ENCODE results near the gene PLCXD1. TPM values are rescaled to one million over a fixed set of nuclear protein-coding genes. Genes with fewer than 3 reads are reported as not detected.
"Not testable (repeated sequence)": the region's sequence is repeated elsewhere in the genome, so short reads cannot be mapped to it uniquely, and the experiment has no call there.

The PLCXD1 gene
- total and polyA plus RNA-seq, 9 donors: 10.7 to 20.1 (median 19.0) TPM

DNA sequence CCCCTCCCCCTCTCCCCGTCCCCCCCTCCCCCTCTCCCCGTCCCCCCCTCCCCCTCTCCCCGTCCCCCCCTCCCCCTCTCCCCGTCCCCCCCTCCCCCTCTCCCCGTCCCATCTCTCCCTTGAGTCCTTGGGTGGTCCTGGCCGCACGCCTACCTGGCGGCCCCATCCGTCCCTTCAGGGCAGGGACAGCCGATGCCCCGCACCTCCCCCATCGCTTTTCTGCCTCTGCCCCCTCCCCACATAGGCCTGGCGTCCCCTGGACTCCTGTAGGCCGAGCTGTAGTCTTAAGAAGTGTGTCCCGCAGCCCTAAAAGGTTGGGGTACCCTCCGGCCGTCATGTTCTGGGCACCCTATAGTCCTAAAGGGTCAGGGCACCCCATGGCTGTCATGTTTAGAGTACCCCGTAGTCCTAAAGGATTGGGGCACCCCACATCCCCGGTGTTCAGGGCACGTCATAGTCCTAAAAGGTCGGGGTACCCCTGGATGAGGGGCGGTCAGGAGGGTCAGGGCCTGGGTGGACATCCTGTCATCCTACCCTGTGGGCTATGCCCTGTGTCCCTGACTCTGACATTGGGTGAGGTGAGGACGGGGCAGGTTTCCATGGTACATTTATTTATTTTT lies 48.2 kb downstream of the PLCXD1 start:
- DNase-seq: no peak
- Histone ChIP-seq H3K36me3 (ENCODE audit: control insufficient read depth, insufficient read depth, low read length) (peaks cover 17% of the 10 kb centered on the region), H3K4me1 (ENCODE audit: control insufficient read depth, insufficient read depth, low read length) (peaks cover 11% of the 10 kb centered on the region), H3K4me3 (ENCODE audit: low read length) (no peak overlapping the region), H3K9me3 (replicated peaks; ENCODE audit: control insufficient read depth, low read depth, low read length) (peaks cover under 1% of the 10 kb centered on the region), H3K27ac (ENCODE audit: low read length) (no peak overlapping the region), H3K27me3 (ENCODE audit: control insufficient read depth, insufficient read depth, low read length) (peaks cover 16% of the 10 kb centered on the region)
- WGBS (ENCODE audit: insufficient coverage): 68% methylated on average over 5 of the region's 23 CpGs

DNA sequence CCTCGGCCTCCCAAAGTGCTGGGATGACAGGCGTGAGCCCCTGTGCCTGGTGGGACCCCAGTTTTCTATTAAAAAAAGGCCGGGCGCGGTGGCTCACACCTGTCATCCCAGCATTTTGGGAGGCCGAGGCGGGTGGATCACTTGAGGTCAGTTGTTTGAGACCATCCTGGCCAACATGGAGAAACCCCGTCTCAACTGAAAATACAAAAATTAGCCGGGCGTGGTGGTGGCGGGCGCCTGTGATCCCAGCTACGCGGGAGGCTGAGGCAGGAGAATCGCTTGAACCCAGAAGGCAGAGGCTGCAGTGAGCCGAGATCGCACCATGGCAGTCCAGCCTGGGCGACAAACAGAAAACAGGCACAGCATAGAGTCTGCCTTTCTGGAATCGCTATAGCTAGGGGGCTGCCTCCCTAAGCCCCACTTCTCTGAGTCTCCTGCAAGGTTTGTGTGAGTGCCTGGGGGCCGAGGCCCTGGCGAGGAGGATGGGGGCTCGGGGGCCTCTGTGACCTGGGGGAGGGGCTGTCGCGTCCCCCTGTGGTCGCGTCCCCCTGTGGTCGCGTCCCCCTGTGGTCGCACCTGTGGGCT lies 49.1 kb downstream of the PLCXD1 start:
- not testable (repeated sequence) for H3K9me3 ChIP-seq (replicated peaks; ENCODE audit: control insufficient read depth, low read depth, low read length); H3K27ac ChIP-seq (ENCODE audit: low read length); DNase-seq; H3K4me3 ChIP-seq (ENCODE audit: low read length)
- H3K27me3 ChIP-seq (ENCODE audit: control insufficient read depth, insufficient read depth, low read length): peaks cover 16% of the 10 kb centered on the region
- H3K4me1 ChIP-seq (ENCODE audit: control insufficient read depth, insufficient read depth, low read length): peaks cover 11% of the 10 kb centered on the region
- H3K36me3 ChIP-seq (ENCODE audit: control insufficient read depth, insufficient read depth, low read length): peaks cover 24% of the 10 kb centered on the region
- 78% methylated on average over 28 of the region's 29 CpGs for WGBS (ENCODE audit: insufficient coverage)

DNA sequence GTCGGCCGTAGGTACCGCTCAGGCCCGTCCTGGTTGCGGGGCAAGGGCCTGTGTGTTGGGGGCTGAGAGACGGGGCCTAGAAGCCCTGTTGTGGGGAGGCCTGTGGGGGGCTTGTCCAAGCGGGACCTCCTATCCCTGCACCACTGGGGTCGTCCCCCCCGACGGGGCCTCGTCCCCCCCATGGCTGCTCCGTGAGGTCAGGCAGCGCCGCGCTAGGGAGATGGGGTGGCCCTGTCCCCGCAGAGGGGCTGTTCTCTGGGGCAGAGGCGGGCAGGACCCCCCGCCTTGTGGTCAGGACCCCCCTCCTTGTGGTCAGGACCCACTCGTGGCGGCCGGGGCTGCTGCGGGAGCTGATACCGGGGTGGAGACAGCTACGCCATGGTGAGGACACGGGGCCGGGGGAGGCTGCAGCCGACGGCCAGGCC lies 49.6 kb downstream of the PLCXD1 start:
- Histone ChIP-seq H3K4me1 (ENCODE audit: control insufficient read depth, insufficient read depth, low read length) (peaks cover 11% of the 10 kb centered on the region), H3K36me3 (ENCODE audit: control insufficient read depth, insufficient read depth, low read length) (peaks cover 29% of the 10 kb centered on the region), H3K27me3 (ENCODE audit: control insufficient read depth, insufficient read depth, low read length) (peaks cover 16% of the 10 kb centered on the region), H3K9me3 (replicated peaks; ENCODE audit: control insufficient read depth, low read depth, low read length) (peaks cover 13% of the 10 kb centered on the region), H3K27ac (ENCODE audit: low read length) (no peak overlapping the region), H3K4me3 (ENCODE audit: low read length) (no peak overlapping the region)
- 14% methylated on average over 10 of the region's 28 CpGs for WGBS (ENCODE audit: insufficient coverage)
- DNase-seq: no peak

DNA sequence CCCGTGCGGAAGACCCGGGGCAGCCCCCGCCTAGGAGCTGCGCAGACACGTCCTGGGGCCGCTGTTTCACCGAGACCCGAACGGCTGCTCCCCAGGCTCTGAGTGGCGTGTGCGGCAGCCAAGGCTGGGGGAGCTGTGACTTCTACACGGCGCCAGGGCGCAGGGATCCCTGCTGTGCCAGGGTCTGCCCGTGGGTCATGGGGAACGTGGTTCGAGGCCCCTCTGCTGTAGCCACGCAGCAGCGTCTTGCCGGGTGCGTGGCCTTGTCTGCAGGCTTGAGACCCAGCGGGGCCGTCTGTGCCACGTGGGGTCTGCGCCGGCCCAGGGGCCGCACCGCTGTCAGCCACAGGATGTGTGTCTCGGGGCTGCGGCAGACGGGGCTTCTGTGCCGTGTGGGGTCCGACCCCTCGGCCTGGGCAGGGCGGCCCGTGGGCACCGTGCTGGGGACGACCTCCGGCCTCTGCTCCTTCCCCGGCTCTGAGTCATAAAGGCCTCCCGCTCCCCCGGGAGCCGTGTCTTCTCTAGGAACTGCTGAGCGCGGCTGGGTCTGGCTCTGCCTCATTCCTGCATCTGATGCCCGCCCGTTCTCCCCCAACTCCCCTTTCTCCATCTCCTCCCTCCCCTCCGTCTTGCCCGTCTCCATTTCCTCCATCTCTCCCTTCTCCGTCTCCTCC lies 50.1 kb downstream of the PLCXD1 start:
- 12% methylated on average over 51 of the region's 51 CpGs for WGBS (ENCODE audit: insufficient coverage)
- Histone ChIP-seq H3K27me3 (ENCODE audit: control insufficient read depth, insufficient read depth, low read length) (peaks cover 16% of the 10 kb centered on the region), H3K9me3 (replicated peaks; ENCODE audit: control insufficient read depth, low read depth, low read length) (peaks cover 15% of the 10 kb centered on the region), H3K27ac (ENCODE audit: low read length) (no peak overlapping the region), H3K36me3 (ENCODE audit: control insufficient read depth, insufficient read depth, low read length) (peaks cover 35% of the 10 kb centered on the region), H3K4me3 (ENCODE audit: low read length) (no peak overlapping the region), H3K4me1 (ENCODE audit: control insufficient read depth, insufficient read depth, low read length) (peaks cover 11% of the 10 kb centered on the region)
- DNase-seq: peak; percentile 34

DNA sequence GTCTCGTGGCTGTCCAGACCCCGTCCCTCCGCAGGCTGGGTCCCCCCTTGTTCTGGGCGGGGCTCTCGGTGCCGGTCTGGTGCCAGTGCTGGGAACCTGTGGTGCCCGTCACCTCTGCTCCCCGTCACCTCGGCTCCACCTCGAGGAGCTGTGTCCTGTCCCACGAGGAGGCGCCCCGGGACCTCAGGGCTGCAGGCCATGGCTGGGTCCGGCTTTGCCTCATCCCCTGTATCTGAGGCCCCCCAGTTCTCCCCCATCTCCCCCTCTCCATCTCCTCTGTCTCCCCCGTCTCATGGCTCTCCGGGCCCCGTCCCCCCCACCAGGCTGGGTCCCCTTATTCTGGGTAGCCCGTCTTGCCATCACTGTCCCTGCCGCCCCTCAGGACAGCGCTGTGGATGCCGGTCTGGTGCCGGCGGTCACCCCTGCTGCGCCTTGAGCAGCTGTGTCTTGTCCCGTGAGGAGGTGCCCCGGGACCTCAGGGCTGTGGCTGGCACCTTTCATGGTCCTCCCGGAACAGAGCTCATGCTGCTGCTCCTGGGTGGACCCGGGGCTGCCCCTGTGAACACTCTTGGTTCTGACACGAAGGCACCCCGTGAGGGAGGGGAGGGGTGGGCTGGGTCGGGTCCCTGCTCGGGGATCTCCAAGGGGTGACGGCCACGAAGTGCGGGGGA lies 50.8 kb downstream of the PLCXD1 start:
- no peak overlapping the region for H3K27ac ChIP-seq (ENCODE audit: low read length)
- H3K36me3 ChIP-seq (ENCODE audit: control insufficient read depth, insufficient read depth, low read length): peaks cover 40% of the 10 kb centered on the region
- 54% methylated on average over 31 of the region's 35 CpGs for WGBS (ENCODE audit: insufficient coverage)
- peaks cover 17% of the 10 kb centered on the region for H3K9me3 ChIP-seq (replicated peaks; ENCODE audit: control insufficient read depth, low read depth, low read length)
- H3K4me3 ChIP-seq (ENCODE audit: low read length): no peak overlapping the region
- no peak for DNase-seq
- H3K4me1 ChIP-seq (ENCODE audit: control insufficient read depth, insufficient read depth, low read length): peaks cover 11% of the 10 kb centered on the region
- H3K27me3 ChIP-seq (ENCODE audit: control insufficient read depth, insufficient read depth, low read length): peaks cover 16% of the 10 kb centered on the region

DNA sequence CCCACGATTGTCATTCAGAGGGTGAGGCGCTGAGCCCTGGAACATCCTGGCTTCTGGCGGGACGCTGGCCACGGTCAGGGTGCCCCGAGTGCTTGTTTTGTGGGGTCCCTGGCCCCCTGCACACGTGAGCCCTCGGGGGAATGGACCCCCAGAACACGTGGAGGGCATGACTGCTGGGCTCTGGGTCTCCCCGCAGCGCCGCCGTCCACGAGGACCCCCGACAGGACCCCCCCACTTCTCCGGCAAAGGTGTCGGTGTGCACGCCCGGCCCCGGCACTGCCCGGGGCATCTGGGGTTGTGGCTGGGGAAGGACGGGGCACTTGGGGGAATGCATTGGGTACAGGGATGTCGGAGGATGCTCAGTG lies 51.3 kb downstream of the PLCXD1 start:
- Histone ChIP-seq H3K4me1 (ENCODE audit: control insufficient read depth, insufficient read depth, low read length) (peaks cover 11% of the 10 kb centered on the region), H3K4me3 (ENCODE audit: low read length) (no peak overlapping the region), H3K9me3 (replicated peaks; ENCODE audit: control insufficient read depth, low read depth, low read length) (peaks cover 17% of the 10 kb centered on the region), H3K36me3 (ENCODE audit: control insufficient read depth, insufficient read depth, low read length) (peaks cover 43% of the 10 kb centered on the region), H3K27ac (ENCODE audit: low read length) (no peak overlapping the region), H3K27me3 (ENCODE audit: control insufficient read depth, insufficient read depth, low read length) (peaks cover 16% of the 10 kb centered on the region)
- WGBS (ENCODE audit: insufficient coverage): 90% methylated on average over 22 of the region's 23 CpGs
- DNase-seq: no peak

DNA sequence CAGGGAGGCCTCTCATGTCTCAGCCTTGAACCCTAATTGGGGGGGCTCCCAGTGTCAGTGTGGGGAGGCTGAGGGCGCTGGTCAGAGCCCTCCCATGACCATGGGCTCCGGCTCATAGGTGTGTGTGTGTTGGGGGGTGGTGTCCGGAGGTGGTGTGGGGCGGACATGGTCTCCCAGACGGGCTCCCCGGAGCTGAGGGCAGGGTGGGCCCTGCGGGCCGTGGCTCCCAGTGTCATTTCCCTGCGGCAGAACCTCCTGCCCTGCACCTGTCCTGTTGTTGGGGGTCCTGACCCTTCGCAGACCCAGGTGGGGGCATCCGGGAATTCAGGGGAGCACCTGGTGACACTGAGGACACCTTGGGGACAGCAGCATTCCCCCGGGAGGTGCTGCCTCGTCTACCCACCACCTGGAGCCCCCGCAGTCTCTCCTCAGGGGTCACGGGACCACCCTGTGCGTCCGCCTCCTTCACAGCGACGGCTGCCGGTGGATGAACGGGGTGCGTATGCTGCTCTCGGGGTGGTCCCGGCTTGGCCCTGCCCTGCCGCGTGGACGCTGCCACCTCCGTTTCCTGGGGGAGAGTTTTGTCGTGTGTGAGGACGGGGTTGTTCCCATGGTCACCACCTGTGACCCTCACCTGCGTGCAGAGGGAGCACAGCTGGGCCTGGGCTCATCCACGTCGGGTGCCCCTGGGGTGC lies 51.9 kb downstream of the PLCXD1 start:
- Histone ChIP-seq H3K9me3 (replicated peaks; ENCODE audit: control insufficient read depth, low read depth, low read length) (peaks cover 22% of the 10 kb centered on the region), H3K36me3 (ENCODE audit: control insufficient read depth, insufficient read depth, low read length) (peaks cover 49% of the 10 kb centered on the region)
- WGBS (ENCODE audit: insufficient coverage): 93% methylated on average over 31 of the region's 33 CpGs

DNA sequence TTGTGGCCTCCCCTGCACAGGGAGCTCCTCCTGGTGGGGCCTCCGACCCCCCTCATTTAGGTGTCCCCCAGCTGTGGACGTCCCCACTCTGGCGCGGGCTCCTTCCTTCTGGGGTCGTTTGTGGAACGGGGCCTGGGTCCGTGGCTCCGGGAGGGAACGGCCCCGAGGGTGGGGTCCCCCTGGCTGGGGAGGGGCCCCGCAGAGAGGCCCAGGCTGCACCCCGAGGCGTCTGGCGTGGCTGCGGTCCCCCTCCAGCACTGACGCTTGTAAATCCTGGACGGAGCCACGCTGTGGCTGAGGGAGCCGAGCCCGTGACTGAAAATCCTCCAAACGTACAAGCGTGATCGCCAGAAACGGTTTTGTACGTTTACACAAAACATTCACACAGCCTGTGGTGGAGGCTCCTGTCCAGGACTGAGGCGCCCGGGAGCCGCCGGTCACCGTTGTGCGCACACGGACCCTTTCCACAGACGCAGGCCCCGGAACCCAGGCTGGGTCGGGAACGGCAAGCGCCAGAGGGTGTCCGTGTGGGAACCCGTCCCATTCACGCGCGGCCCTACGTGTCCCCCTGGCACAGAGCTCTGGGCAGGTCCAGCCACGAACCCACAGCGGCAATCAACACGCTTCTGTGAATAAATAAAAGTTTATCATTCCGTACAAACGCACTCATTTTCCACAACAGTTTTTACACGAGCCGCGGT lies 52.6 kb downstream of the PLCXD1 start:
- 92% methylated on average over 45 of the region's 51 CpGs for WGBS (ENCODE audit: insufficient coverage)

More for the DNA sequence above, 51.9 kb downstream of the PLCXD1 start:
- Histone ChIP-seq H3K27me3 (ENCODE audit: control insufficient read depth, insufficient read depth, low read length) (peaks cover 16% of the 10 kb centered on the region), H3K4me1 (ENCODE audit: control insufficient read depth, insufficient read depth, low read length) (peaks cover 11% of the 10 kb centered on the region), H3K4me3 (ENCODE audit: low read length) (no peak overlapping the region), H3K27ac (ENCODE audit: low read length) (no peak overlapping the region)
- DNase-seq: no peak

DNA sequence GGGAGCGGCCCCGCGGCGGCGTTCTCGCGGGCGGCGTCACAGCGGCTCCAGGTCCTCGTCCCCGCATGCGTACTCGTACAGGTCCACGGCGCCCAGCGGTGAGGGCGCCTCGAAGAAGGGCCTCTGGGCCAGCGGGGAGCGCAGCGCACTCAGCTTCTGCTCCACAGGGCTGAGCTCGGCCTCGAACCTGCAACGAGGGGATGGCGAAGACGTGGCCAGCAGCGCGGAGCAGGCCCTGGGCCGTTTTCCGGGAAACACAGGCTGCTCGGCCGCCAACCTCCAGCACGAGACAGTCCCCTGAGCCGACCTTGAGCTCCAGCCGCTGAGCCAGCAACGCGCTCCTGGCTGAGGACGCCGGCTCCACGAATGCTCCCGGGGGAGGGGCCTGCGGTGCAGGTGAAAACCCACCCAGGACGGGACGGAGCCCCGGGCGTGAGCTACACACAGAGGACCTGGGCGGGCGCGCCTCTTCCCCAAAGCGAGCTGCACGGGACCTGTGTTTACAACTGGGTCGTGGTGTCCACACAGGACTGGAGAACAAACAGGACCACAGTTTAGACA lies 53.2 kb downstream of the PLCXD1 start:
- Histone ChIP-seq H3K27ac (ENCODE audit: low read length) (no peak overlapping the region), H3K36me3 (ENCODE audit: control insufficient read depth, insufficient read depth, low read length) (peaks cover 59% of the 10 kb centered on the region), H3K27me3 (ENCODE audit: control insufficient read depth, insufficient read depth, low read length) (peaks cover 16% of the 10 kb centered on the region), H3K4me3 (ENCODE audit: low read length) (no peak overlapping the region), H3K4me1 (ENCODE audit: control insufficient read depth, insufficient read depth, low read length) (peaks cover 11% of the 10 kb centered on the region), H3K9me3 (replicated peaks; ENCODE audit: control insufficient read depth, low read depth, low read length) (peaks cover 23% of the 10 kb centered on the region)
- WGBS (ENCODE audit: insufficient coverage): 90% methylated on average over 53 of the region's 53 CpGs
- DNase-seq: no peak

More for the DNA sequence above, 52.6 kb downstream of the PLCXD1 start:
- Histone ChIP-seq H3K36me3 (ENCODE audit: control insufficient read depth, insufficient read depth, low read length) (peaks cover 56% of the 10 kb centered on the region), H3K27ac (ENCODE audit: low read length) (no peak overlapping the region), H3K4me3 (ENCODE audit: low read length) (no peak overlapping the region), H3K4me1 (ENCODE audit: control insufficient read depth, insufficient read depth, low read length) (peaks cover 11% of the 10 kb centered on the region), H3K9me3 (replicated peaks; ENCODE audit: control insufficient read depth, low read depth, low read length) (peaks cover 23% of the 10 kb centered on the region), H3K27me3 (ENCODE audit: control insufficient read depth, insufficient read depth, low read length) (peaks cover 16% of the 10 kb centered on the region)
- DNase-seq: no peak
